Kidney (tissue), 14 donors: ENCODE measurements around the gene ZNF331. TPM values are rescaled to one million over a fixed set of nuclear protein-coding genes. Genes with fewer than 3 reads are reported as not detected.
A peak's percentile ranks its signal among the peaks of the same experiment; 100 is the strongest.

Source experiments
- DNase-seq, 5 donors: peaks; one replicate each; pipeline ENCODE4 v3.0.0-alpha.2; 2013 to 2020
- FAIRE-seq: peaks from 2 replicates; lab custom pipeline; 2012; peaks lifted over from hg19 to GRCh38; lab: Jason Lieb, UNC
- H3K27ac ChIP-seq, 2 donors: one replicate each; pipeline ENCODE4 v1.7.0; 2013; ENCODE audit warnings: low read depth in 2 of 2, low read length in 2 of 2, inconsistent platforms in 1 of 2
- H3K27me3 ChIP-seq: one replicate; pipeline ENCODE4 v1.7.1; 2013; ENCODE audit warnings: low read length, inconsistent platforms; ENCODE audit not compliant: control insufficient read depth, insufficient read depth
- H3K36me3 ChIP-seq, 3 donors: one replicate each; pipeline versions ENCODE4 v1.7.0 to v1.7.1; 2013; ENCODE audit warnings: low read length in 3 of 3, control low read depth in 1 of 3, inconsistent platforms in 1 of 3; ENCODE audit not compliant: insufficient read depth in 3 of 3, control insufficient read depth in 2 of 3
- H3K4me1 ChIP-seq, 3 donors: one replicate each; pipeline versions ENCODE4 v1.7.0 to v1.7.1; 2013; ENCODE audit warnings: low read length in 3 of 3, inconsistent platforms in 1 of 3, low read depth in 1 of 3; ENCODE audit not compliant: control insufficient read depth in 2 of 3, insufficient read depth in 2 of 3
- H3K4me3 ChIP-seq, 3 donors: one replicate each; pipeline versions ENCODE4 v1.7.0 to v1.8.1; 2013; ENCODE audit warnings: low read length in 3 of 3, control low read depth in 1 of 3, inconsistent platforms in 1 of 3
- H3K9ac ChIP-seq, 3 donors: one replicate each; pipeline versions ENCODE4 v1.7.0 to v1.7.1; 2013; ENCODE audit warnings: low read length in 3 of 3, control low read depth in 1 of 3, inconsistent platforms in 1 of 3
- H3K9me3 ChIP-seq, 3 donors: one replicate each; pipeline versions ENCODE4 v1.7.0 to v1.7.1; 2013; ENCODE audit warnings: low read length in 3 of 3, control low read depth in 1 of 3, inconsistent platforms in 1 of 3; ENCODE audit not compliant: control insufficient read depth in 2 of 3, insufficient read depth in 1 of 3
- CTCF ChIP-seq: IDR thresholded peaks from 3 replicates; pipeline ENCODE4 v1.5.1; 2012; ENCODE audit warnings: mild to moderate bottlenecking, moderate library complexity, borderline replicate concordance; ENCODE audit not compliant: insufficient read depth; ENCODE audit errors: extremely low read depth
- intact Hi-C: fragments of 100-400 bp; cut with DNase I; formaldehyde crosslinking; loops from one replicate; pipeline ENCODE4 v1.11.1; 2022
- polyA plus RNA-seq: library from polyadenylated mRNA; stranded (reverse); fragments of 350-450 nt; fragmentation: Illumina TruSeq; extraction: RNeasy Lipid Tissue Mini Kit (QIAGEN cat#74804); gene quantifications from one replicate; pipeline ENCODE4 v1.2.3, GENCODE V29; 2014; ENCODE audit warnings: low read depth, low replicate concordance; ENCODE audit not compliant: insufficient read depth
- total RNA-seq: library from RNA; stranded (reverse); fragmentation: NEBNext Ultra II Directional; extraction: Animal tissue kit (Norgen Biotek cat#: 25700); gene quantifications from one replicate; pipeline ENCODE4 v1.2.1, GENCODE V29; 2021
- donor health status: control.
- donor health status: control.
- donor health status: control.
- donor health status: control.
- donor health status: control.
- donor health status: DM: yes; HTN: yes; CAD: no.
- donor health status: Normal renal cell carcinoma (clear cell type).

Gene ZNF331
- total and polyA plus RNA-seq, 2 donors from 2014 or later, result 6.5 to 22.3 TPM

GRCh38 chr19:53541971-53542370 lies 4.0 kb downstream of the ZNF331 start:
- Histone ChIP-seq H3K9me3 (no peaks in the 10 kb centered on the region), H3K27ac (no peak overlapping the region), H3K4me3 (no peak overlapping the region), H3K9ac (no peak overlapping the region), H3K27me3 (no peaks in the 10 kb centered on the region), H3K4me1 (peaks cover 0 to 2% (median 0%) of the 10 kb centered on the region in 3 donors), H3K36me3 (peaks cover 0 to 4% (median 3%) of the 10 kb centered on the region in 3 donors)
- no peak for TF ChIP-seq CTCF
- intact Hi-C loops, result no loop called here
- DNase-seq (no peak), FAIRE-seq (no peak)

- no peak for TF ChIP-seq CTCF
- H3K9me3 ChIP-seq, result no peaks in the 10 kb centered on the region
- H3K27me3 ChIP-seq, result no peaks in the 10 kb centered on the region
- no peak for FAIRE-seq
- H3K27ac ChIP-seq, result peak overlapping the region in 1 of 2 donors; percentile 14
- peak in 1 of 5 donors; percentile 13 for DNase-seq
- intact Hi-C loops, result no loop called here
- H3K9ac ChIP-seq, result no peak overlapping the region
- no peak overlapping the region for H3K4me3 ChIP-seq
- H3K36me3 ChIP-seq, result peaks cover 0 to 4% (median 3%) of the 10 kb centered on the region in 3 donors
- no peaks in the 10 kb centered on the region for H3K4me1 ChIP-seq
These were observed 7.5 kb downstream of the ZNF331 start for GRCh38 chr19:53545271-53546065.

DNA sequence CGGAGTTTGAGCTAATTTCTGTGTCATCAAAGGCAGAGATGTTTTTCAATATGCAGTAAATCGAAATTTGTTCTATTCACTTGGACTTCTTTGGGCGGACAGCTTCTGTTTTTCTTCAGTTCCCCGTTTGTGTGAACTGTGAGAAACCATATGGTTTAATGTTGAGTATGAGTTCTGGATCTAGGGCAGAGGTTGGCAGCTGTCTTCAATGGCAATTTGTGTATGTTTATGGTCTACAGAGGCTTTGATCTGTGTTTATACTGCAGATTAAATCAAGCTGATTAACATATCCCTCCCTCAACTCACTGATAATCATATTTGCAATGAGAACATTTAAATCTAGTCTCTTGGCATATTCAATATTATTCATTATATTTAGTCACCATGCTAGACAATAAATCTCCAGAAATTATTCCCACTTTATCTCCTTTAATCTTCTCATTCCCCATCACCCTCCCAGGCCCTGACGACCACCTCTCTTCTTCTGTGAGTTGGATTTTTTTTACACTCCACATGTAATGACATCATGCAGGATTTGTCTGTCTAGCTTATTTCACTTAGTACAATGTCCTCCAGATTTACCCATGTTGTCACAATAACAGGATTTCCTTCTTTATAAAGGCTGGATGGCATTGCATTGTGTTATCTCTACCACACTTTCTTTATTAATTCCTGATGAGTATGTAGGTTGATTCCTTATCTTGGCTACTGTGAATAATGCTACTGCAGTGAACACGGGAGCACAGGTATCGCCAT lies 9.0 kb downstream of the ZNF331 start:
- intact Hi-C loops, result no loop called here
- Histone ChIP-seq H3K36me3 (peaks cover 0 to 3% (median 0%) of the 10 kb centered on the region in 3 donors), H3K9ac (no peak overlapping the region), H3K4me3 (no peak overlapping the region), H3K27ac (no peak overlapping the region), H3K9me3 (no peaks in the 10 kb centered on the region), H3K27me3 (no peaks in the 10 kb centered on the region), H3K4me1 (no peaks in the 10 kb centered on the region)
- DNase-seq (no peak), FAIRE-seq (no peak)
- TF ChIP-seq CTCF, result no peak
